Measurements from ENCODE around the gene TARBP2. TPM values are rescaled to one million over a fixed set of nuclear protein-coding genes. Genes with fewer than 3 reads are reported as not detected.
A peak's percentile ranks its signal among the peaks of the same experiment; 100 is the strongest.

The TARBP2 gene
- total RNA-seq, 6 experiments from 2014 or later, result 35.1 to 41.7 (median 37.1) TPM

- TF ChIP-seq CTCF (IDR thresholded peaks at IDR 0.05), result no peak
- H3K4me3 Mint-ChIP-seq, result no peak overlapping the region
- no peaks in the 10 kb centered on the region; the same call in 1 of the 2 replicates for H3K27me3 Mint-ChIP-seq (ENCODE audit: insufficient read depth)
- H3K9me3 Mint-ChIP-seq, result no peaks in the 10 kb centered on the region
- H3K4me1 Mint-ChIP-seq (ENCODE audit: low read depth), result peaks cover 17% of the 10 kb centered on the region
- peak overlapping the region; percentile 82 for H3K27ac Mint-ChIP-seq
- H3K36me3 Mint-ChIP-seq (ENCODE audit: low read depth), result peaks cover 44% of the 10 kb centered on the region
- peak; percentile 72 for DNase-seq
Measured at GRCh38 chr12:53530920-53531319, 29.8 kb downstream of the TARBP2 start.

- peaks cover 17% of the 10 kb centered on the region for H3K4me1 Mint-ChIP-seq (ENCODE audit: low read depth)
- no peaks in the 10 kb centered on the region; the same call in 1 of the 2 replicates for H3K27me3 Mint-ChIP-seq (ENCODE audit: insufficient read depth)
- no peak overlapping the region for H3K4me3 Mint-ChIP-seq
- H3K36me3 Mint-ChIP-seq (ENCODE audit: low read depth), result peaks cover 44% of the 10 kb centered on the region
- no peaks in the 10 kb centered on the region for H3K9me3 Mint-ChIP-seq
- no peak for DNase-seq
- TF ChIP-seq CTCF (IDR thresholded peaks at IDR 0.05), result no peak
- H3K27ac Mint-ChIP-seq, result no peak overlapping the region
Measured at GRCh38 chr12:53532021-53532420, 30.9 kb downstream of the TARBP2 start.

GRCh38 chr12:53532524-53533445 is 31.7 kb downstream of the TARBP2 start:
- no peak overlapping the region for H3K4me3 Mint-ChIP-seq
- TF ChIP-seq CTCF (IDR thresholded peaks at IDR 0.05), result no peak
- no peaks in the 10 kb centered on the region for H3K9me3 Mint-ChIP-seq
- no peak for DNase-seq
- H3K4me1 Mint-ChIP-seq (ENCODE audit: low read depth), result peaks cover 17% of the 10 kb centered on the region
- H3K27me3 Mint-ChIP-seq (ENCODE audit: insufficient read depth), result no peaks in the 10 kb centered on the region; the same call in 1 of the 2 replicates
- no peak overlapping the region for H3K27ac Mint-ChIP-seq
- peaks cover 44% of the 10 kb centered on the region for H3K36me3 Mint-ChIP-seq (ENCODE audit: low read depth)

DNA sequence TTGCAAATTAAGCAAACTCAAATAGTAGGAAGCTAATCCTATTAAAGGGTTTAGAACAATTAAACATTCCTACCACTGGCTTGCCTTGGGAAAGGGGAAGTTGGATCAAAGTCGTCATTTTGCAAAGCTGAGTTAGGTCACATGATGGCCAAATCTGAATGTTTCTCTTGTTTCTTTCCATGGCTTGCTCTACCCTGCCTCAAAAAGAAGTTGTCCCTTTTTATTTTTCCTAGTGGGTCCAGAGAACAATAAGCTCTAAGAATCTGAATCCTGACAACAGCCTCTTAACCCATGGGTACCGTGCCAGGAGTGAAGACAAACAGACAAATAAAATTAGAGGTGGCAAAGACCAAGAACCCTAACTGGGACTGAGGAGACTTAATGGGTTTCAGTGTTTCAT is 32.4 kb downstream of the TARBP2 start:
- Mint-ChIP-seq H3K4me3 (no peak overlapping the region), H3K27ac (no peak overlapping the region), H3K27me3 (ENCODE audit: insufficient read depth) (no peaks in the 10 kb centered on the region; the same call in 1 of the 2 replicates), H3K9me3 (no peaks in the 10 kb centered on the region), H3K4me1 (ENCODE audit: low read depth) (peaks cover 23% of the 10 kb centered on the region), H3K36me3 (ENCODE audit: low read depth) (peaks cover 44% of the 10 kb centered on the region)
- no peak for TF ChIP-seq CTCF (IDR thresholded peaks at IDR 0.05)
- DNase-seq, result no peak

DNA sequence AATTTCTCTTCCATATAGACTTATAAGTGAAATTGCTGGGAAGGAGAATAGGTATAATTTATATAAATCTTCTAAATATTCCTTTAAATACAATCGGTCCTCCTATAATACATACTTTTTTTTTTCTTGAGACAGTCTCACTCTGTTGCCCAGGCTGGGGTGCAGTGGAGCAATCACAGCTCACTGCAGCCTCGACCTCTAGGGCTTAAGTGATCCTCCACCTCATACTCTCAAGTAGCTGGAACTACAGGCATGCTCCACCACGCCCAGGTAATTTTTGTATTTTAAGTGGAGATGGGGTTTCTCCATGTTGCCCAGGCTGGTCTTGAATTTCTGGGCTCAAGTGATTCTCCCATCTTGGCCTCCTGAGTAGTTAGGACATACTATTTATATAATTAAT is 35.9 kb downstream of the TARBP2 start:
- Mint-ChIP-seq H3K27me3 (ENCODE audit: insufficient read depth) (no peaks in the 10 kb centered on the region; the same call in 1 of the 2 replicates), H3K4me1 (ENCODE audit: low read depth) (peaks cover 12% of the 10 kb centered on the region; the same call in 1 of the 2 replicates), H3K36me3 (ENCODE audit: low read depth) (peaks cover 34% of the 10 kb centered on the region), H3K9me3 (no peaks in the 10 kb centered on the region), H3K4me3 (no peak overlapping the region), H3K27ac (no peak overlapping the region)
- TF ChIP-seq CTCF (IDR thresholded peaks at IDR 0.05), result no peak
- no peak for DNase-seq
